COR-L47 (cell line): ENCODE data around the gene FZR1.

Source experiments
- DNase-seq: peaks from one replicate; lab custom pipeline; 2025; lab: John Stamatoyannopoulos, UW

The FZR1 gene

DNA sequence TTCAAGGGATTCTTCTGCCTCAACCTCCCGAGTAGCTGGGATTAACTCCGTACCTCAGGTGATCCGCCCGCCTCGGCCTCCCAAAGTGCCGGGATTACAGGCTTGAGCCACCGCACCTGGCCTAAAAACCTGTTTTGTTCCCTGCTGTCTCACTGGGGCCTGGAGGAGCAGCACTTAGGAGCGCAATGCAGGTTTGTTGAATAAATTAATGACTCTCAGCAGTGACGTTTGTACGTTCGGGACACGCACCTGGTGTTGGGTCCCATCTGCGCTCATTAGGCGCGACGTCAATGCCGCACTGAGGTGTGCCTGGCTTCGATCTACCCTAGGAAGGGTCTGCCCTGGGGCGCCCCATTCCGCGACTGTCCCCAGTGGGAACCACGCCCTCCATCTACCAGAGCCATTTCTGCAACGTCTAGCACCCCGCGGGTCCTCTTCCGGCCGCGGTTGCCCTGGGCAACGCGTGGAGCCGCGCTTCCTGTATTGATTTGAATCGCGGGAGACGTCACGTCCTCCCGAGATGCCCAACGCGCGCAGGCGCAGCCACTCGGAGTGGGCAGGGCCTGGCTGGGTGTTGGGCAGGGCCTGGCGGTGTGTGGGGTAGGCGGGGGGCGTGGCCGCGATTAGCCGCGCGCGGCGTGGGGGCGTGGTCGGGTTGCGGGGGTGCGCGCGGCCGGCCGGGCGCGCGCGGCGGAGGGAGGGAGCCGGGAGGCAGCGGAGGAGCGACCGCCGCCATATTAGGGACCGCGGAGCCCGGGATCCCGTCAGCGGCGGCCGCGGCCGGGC is at the start of gene FZR1:
TSS of gene FZR1 (plus strand) at position 714 of the 786 bp plus-strand sequence. CDS start 16,679 bp downstream, outside the sequence.
- DNase-seq: peak; percentile 99

DNA sequence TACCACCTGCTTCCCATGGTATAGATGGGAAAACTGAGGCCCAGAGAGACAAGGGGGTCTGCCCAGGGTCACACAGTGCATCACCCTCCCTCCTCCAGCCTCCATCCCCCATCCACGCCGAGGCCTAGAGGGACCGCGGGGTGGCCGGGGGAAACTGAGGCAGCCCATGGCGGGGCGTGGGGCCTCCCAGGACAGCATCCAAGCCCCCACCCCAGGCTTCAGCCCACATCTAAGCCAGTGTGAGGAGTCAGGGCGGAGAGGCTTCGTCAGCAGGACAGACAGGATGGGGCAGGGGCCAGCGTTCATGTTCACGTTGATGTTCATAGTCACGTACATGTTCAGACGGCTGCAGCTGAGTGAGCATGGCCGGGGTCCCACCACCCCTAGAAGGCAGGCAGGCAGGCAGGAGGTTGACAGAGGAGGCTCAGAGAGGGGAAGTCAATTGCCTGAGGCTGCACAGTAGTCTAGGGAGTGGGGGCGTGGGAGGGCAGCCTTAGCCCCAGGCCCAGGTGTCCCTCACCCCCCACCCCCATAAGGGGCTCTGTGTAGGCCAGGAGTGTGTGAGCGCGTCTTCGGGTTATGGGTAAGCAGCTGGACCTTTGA is 49.1 kb upstream of the FZR1 start:
- DNase-seq: no peak

DNA sequence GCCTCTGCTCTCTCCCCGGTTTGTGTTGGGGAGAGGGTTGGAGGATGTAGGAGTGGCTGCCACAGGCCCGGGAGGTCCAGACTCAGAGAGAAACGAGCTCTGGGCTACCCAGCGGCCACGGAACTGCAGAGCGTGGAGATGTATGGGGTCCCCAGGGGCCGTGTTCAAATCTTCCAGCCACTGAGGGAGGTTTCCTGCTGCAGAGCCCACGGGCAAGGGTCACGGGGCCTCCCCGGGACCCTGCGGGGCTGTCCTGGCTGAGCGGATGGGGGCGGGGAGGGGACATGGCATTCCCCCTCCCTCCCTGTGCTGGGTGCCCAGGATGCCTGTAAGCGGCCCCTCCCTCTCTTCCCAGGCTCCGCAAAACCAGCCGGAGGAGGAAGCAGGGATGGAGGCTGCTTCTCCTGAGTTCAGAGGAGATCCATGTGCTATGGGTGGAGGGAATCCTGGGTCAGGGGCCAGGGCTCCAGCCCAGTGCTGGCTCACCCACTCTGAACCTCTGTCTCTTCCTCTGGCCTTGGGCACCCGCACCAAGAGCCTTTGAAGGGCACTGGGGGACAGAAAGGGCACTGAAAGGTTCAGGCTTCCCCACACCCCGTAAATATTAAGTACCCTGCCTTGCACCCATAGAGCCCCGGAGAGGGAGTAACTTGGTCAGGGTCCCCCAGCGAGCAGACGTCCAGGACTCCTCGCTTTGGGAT is 48.4 kb upstream of the FZR1 start:
- no peak for DNase-seq

DNA sequence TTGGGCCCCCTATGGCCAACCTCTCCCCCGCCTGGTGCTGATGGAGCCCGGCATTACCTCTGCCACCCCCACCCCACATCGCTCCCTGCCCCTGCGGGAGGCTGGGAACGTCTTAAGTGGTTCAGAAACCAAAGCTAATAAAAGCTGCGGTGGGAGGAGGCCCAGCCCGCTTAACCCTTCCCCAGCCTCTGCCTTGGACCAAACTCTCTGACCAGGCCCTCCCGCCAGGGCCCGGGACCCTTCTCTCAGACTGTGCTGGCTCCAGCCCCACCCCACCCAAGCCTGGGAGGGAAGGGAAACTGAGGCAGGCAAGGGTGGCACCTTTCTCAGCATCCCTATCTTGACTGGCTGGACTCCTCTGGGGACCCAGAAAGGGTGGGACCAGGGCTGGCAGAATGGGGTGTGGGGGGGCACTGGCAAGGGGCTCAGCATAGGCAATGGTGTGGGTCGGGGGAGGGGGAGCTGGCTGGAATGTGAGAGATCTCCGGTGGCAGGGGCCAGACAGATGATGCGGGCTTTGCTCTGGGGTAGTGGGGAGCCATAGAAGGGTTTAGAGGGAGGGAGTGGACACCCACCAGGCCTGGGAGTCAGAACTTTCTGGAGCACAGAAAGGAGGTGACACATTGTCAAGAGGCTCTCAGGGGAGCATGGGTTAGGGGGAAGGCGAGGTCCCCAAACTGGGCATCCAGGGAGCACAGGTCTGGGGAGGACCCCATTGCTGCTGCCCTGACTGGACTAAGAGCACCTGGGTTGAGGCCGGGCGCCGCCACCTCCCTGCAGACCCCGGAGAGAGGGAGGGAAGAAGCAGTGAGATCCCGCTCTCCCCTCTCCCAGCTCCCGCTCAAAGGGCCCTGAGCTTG is 47.7 kb upstream of the FZR1 start:
- DNase-seq: no peak

DNA sequence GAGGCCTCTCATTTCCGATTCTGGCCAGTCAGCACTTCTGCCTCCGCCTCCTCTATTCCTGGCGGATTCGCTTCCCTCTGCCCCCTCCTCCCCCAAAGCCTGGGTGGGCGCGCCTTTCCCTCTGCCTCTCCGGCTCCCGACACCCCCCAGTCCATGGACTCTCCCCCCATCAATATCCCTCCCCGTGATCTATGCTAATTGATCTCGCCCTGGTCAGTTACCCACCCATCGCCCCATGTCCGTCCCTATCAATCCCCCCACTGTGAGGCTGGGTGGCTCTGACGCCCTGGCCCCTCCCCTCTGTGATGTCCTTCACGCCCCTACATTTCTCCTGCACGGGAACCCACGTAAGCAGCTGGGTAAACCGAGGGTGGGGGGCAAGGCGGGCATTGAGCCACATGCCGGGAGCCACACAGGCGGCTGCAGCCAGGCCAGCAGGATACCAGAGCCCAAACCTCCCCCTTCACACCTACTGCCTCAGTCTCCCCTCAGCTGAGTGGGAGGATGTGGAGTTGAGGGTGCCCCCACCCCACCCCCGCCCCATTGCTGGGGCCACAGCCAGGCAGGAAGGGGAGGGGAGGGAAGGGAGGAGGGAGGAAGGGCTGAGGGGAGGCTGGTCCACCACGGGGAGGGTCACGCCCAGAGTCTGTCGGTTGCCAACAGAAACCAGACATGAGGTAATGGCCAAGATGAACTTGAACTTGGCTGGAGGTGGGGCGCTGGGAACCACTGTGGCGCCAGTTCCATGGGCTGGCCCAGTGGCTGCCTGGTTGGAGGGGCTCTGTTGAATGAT is 46.8 kb upstream of the FZR1 start:
- no peak for DNase-seq

DNA sequence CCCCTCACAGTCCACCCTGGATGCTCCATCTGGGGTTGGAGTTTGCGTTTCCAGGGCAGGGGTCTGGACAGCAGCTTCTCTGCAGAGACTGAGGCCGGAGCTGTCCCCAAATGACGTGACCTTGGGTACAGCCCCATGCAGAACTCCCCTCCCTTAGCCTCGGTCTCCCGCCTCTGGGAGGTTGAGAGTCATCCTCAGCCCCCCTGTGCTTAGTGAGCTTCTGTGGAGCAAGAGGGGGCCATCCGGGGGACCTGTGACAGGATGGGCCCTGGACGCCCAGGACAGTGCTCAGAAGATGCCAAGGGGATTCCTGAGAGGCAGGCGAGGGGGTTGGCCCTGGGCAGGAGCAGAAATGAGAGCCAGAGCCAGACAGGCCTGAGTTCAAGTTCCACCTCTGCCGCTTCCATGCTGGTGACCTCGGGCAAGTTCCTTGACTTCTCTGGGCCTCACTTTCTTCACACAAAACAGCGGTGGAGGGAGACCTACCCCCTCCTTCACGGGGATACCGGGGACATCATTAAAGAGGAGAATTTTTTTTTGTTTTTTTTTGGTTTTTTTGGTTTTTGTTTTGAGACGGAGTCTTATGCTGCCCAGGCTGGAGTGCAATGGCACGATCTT is 46.0 kb upstream of the FZR1 start:
- no peak for DNase-seq

DNA sequence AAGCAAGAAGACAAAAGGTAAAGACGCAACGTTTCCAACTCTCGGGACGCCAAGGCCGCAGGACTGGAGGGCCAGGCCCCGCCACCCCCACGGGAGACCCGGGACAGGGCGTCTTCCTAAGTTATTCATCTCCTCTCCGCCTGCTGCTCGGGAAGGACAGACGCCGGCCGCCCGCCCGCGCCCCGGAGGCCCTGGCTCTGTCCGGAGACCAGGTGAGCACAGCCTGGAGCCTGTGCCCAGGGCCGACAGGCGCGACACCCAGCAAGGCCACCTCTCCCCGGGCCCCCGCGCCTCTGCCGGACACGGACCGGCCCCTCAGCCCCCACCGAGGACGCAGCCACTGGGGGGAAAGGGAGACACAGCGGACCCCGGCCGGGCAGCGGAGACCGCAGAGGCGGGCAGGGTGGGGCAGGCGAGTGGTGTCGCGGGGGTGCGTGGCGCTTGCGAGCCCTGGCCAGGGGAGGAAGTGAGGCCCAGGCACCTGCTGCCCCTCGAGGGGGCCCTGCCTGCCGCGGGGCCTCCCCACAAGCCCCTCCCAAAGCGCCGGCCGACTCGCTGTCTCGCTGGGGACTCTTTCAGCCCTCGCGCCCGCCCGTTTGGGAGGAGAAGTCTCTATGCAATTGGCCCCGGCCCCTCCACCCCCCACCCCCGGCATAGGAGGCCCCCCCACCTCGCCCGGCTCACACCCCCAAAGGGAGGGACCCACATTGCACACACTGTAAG is 43.0 kb upstream of the FZR1 start:
- no peak for DNase-seq

DNA sequence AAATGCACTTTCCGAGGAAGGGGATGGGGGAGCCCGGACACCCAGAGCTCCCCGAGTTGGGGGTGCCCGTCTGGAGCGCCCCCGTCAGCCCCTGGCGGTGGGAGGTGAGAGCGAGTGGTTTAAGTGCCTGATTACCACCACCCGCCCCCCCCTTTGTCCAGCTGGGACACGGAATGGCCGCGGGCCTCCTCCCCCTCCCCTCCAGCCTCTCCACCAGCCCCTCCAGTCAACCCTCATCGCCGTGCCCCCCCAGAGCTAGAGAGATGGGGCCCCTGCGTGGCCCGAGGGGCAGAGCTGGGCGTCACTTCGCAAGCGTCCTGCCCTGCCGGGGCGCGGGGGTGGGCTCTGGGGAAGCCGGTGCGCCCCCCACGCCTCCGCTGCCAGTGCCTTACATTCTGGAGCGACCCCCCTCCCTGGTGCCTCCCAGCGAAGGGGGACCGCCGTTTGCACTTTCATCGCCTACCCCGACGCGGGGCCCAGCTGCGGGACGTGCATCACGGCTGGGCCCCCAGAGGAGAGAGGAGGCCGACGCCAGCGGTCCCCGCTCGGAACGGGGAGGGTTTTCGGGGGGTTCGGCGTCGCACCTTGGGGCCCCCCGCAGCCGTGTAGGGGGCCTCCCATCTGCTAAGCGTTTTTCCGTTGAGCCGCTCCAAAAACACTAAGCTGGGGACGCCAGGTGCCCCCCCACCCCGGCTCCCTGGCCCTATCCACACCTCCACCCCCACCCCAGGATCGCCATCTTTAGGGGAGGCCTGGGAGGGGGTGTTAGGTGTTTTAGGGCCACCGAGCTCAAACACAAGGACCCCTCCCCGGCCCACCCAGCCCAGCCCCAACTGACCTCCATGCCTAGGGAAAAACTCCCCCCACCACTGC is 42.2 kb upstream of the FZR1 start:
- no peak for DNase-seq

DNA sequence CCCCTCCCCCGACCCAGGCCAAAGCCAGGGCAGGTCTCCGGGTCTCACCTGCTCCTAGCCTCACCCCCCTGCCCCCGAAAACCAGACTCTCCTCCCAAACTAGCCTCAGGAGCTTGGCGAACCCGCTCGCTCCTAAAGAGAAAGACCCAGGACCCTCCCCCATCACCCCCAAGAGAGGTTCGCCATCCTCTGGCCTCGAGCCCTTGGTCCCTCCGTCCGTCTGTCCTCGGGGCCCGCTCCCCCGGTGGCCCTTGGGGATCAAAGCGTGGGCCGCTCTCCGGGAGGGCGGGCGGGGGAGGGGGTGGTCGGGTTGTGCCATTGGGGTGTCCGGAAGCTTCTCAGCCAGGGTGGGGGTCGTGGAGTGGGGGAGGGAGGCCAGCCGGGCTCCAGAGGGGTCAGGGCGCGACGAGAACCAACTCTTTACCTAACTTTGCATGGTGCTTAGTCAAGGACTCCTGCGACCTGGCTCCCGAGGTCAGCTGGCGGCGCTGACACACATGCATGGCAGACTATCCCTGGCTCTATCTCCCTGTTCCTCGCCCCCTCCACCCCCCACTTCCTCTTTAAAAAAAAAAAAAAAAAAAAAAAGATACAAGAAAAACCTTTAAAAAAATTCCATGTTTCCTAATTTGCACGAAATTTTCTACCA is 41.4 kb upstream of the FZR1 start:
- no peak for DNase-seq

DNA sequence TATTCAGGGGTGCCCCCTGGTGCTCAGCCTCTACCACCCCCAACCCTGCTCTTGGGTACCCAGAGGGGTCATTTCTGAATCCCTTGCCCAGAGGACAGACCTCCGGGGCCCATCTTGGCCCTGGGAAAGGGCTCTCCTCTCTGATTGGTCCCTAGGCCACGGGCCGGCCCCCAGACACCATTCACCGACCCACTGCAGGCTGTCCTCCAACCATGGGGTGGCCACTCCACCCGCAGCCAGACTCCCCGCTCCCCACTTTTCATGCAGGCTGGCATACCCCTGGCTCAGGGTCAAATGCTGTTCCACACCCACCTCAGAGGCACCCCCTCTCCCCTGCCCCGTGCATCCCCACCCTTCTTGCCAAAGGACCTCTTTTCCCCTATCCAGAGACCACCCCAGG is 40.6 kb upstream of the FZR1 start:
- DNase-seq: no peak

DNA sequence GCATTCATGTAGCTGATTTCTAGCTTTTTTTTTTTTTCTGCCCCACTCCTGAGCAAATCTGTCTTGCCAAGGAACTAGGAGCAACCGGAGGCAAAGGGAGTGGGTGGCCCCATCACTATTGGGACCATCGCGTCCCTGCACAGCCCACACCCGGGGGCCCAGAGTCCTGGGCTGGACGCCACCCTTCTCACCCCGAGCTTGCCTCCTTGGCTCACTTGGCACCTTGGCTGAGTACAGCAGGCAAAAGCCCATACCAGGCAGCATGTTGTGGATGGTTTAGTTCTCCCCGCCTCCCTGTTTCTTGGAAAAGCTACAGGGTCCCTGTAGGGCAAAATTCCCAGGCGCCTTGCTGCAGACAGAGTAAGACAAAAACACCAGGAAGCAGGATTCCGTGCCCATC is 39.5 kb upstream of the FZR1 start:
- no peak for DNase-seq

DNA sequence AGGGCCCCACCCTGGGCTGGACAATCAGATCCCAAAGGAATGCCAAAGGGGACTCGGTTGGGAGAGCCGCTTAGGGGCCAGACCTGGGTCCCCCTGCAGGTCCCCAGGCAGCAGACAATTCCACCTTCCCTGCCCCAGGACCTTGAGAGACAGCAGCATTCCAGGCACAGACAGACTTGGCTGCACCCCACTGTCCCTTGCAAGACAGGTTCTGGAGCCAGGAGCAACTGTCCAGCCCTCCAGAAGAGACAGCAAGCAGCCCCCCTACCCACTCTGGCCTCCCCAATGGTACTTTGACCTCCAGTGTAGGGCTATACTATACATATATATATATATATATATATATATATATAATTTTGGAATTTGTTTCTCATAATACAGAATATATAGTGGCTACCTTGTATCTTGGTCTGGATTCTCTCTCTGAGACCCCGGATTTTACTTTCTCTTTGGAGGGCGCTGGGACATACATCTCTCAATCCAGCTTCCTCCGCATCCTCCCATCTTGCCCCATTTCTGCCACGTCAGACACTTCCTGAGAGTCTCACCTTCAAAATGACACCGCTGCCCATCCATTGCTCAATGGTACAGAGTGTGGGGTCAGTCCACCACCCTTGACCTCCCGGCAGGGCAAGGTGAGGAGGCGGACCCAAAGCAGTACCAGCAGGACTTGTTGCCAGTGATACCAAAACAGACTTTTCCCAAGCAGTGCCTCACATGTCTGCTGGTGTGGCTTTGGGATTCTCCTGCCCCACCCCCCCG is 38.5 kb upstream of the FZR1 start:
- no peak for DNase-seq

DNA sequence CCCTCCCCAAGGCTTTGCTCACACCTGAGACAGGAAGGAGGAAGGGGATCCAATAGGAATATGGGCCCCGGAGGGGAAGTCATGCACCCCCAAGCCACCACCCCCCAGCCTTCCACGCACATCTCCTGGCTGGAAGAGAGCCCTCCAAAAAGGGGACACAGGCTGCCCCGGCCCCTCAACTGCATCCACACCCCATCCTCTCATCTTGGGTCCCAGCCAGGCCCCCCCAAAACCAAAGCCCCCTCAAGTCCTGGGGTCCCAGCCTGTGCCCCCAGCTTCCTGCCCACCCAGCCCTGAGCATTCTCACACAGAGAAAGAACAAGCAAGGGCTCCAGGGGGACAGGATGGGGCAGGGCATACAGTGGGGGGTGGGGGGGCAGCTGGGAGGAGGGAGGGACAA is 37.9 kb upstream of the FZR1 start:
- DNase-seq: no peak

DNA sequence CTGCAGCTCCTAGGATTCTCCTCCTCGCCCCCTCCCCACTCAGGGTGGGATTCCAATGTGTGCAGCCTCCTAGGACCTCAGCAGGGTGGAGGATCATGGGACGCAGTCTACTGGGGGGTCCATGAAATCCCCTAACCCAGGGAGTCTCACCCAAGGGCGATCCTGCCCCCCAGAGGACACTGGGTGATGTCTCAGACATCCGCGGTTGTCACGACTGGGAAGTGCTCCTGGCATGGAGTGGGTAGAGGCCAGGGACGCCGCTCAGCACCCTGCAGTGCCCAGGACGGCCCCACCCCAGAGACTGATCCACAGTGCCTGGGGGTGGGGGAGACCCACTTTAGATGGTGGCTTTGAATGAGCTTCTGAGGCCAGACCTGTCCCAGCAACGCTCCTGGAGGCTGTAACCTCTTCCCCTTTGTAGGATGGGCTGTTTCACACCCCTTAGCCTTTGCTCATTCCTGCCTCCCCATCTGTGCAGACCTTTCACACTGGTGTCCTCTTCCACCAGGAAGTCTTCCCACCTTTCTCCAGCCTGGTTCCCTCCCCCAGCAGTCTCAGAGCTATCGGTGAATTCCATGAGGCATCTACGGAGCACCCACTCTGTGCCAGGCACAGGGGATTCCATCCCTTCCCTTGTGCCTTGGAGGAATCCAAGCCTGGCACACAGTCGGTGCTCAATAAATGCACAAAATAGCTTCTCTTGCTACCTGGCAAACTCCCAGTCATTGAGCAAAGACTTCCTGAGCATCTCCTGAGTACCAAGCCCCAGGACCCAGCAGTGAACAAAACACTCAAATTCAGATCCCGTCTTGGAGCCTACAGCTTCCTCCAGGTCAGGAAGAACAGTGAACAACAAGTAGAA is 36.2 kb upstream of the FZR1 start:
- DNase-seq: no peak

DNA sequence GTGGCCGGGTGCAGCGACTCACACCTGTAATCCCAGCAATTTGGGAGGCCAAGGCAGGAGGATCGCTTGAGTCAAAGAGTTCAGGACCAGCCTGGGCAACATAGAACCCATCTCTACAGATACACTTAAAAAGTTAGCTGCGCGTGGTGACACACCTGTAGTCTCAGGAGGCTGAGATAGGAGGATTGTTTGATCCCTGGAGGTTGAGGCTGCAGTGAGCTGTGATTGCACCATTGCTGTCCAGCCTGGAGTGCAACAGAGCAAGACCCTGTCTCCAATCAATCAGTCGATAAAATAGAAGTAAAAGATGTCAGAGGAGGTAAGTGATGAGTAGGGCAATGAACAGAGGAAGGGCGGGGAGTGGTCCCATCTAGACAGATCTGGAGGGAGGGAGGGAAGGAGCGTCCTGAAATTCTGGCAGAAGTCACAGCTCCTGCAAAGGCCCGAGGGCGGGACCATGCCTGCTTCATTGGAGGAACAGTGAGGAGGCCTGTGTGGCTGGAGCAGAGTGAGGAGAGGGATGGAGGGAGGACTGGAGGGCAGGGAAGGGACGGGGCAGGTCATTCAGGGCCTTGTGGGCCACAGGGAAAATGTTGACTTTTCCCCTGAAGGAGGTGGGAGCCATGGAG is 35.5 kb upstream of the FZR1 start:
- no peak for DNase-seq

DNA sequence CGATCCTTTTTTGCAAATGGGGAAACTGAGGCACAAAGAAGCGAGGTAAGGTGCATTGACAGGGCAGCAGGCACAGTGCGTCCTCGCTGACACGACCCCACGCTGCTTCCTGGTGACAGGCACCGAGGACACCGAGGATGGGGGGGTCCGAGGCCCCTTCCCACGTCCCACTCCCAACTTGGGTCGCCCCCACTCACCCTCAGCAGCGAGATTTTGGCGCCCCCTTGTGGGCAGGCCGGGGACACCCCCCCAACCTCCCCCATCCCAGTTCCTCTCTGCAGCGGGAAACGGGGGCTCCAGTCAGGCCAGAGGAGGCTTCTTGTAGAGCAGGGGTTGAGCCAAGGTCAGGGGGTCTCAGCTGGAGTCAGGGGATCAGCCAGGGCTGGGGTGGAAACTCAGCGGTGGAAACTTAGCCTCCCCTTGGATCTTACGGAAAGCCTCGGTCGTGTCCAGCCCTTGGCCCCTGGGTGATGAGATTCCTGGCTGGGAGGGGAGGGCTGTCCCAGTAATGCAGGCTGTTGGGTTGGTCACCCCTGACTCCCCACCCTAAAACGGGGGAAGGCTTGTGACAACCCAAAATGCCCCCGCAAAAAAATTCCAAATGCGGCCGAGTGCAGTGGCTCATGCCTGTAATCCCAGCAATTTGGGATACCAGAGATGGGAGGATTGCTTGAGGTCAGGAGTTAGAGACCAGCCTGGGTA is 34.0 kb upstream of the FZR1 start:
- no peak for DNase-seq
